AG04450 (cell line): Measurements from ENCODE around the gene TYRO3. TPM values are rescaled to one million over a fixed set of nuclear protein-coding genes. Genes with fewer than 3 reads are reported as not detected.

ENCODE experiments used
- CTCF ChIA-PET: fragments of 300-600, 350-600 bp; formaldehyde crosslinking; extraction: SDS; loops from one replicate; lab custom pipeline; 2022; ENCODE audit warnings: antibody characterized with exemption, inconsistent platforms; lab: Charles Lee
- POLR2A ChIA-PET: fragments of 350-600 bp; formaldehyde crosslinking; extraction: SDS; loops from one replicate; lab custom pipeline; 2021; ENCODE audit warnings: antibody characterized with exemption, inconsistent platforms; lab: Yijun Ruan, JAX
- DNase-seq: peaks from one replicate; pipeline ENCODE4 v3.0.0-alpha.2; 2011; ENCODE audit warnings: low read depth, low spot score
- H3K27ac ChIP-seq: one replicate; pipeline ENCODE4 v1.5.1; 2012; ENCODE audit warnings: low read depth, low read length, control low read depth
- H3K27me3 ChIP-seq: one replicate; pipeline ENCODE4 v1.6.0; 2012; ENCODE audit warnings: low read length; ENCODE audit not compliant: control insufficient read depth, insufficient read depth
- H3K4me3 ChIP-seq: 2 replicates; pipeline ENCODE4 v1.5.1; 2011; ENCODE audit warnings: mild to moderate bottlenecking, low read depth, low read length, control low read depth
- H3K9me3 ChIP-seq: 2 replicates; pipeline ENCODE4 v1.5.1; 2012; ENCODE audit warnings: low read length; ENCODE audit not compliant: control insufficient read depth, insufficient read depth
- CTCF ChIP-seq: IDR thresholded peaks from 2 replicates; pipeline ENCODE4 v1.5.1; 2011; ENCODE audit warnings: low read depth, low read length, control low read depth, inconsistent platforms
- polyA plus RNA-seq: library from polyadenylated mRNA; depleted of rRNA; stranded (reverse); fragments of >200 nt; gene quantifications from 2 replicates; pipeline ENCODE4 v1.2.3, GENCODE V29; 2011

Gene TYRO3
- polyA plus RNA-seq, 1 experiment = 21.0 TPM

- no peak overlapping the region for H3K4me3 ChIP-seq
- CTCF ChIA-PET = no interaction called here
- no peak overlapping the region for H3K27ac ChIP-seq
These were observed 46.5 kb upstream of the TYRO3 start for GRCh38 chr15:41512512-41512939.

GRCh38 chr15:41512940-41513505 lies 46.0 kb upstream of the TYRO3 start:
- no peak for TF ChIP-seq CTCF
- no peak overlapping the region for H3K27ac ChIP-seq
- CTCF ChIA-PET = no interaction called here

More at GRCh38 chr15:41512512-41512939, 46.5 kb upstream of the TYRO3 start:
- POLR2A ChIA-PET = no interaction called here
- peaks cover 6% of the 10 kb centered on the region; the same call in 1 of the 2 replicates for H3K9me3 ChIP-seq
- TF ChIP-seq CTCF = no peak
- no peak for DNase-seq
- peaks cover 42% of the 10 kb centered on the region for H3K27me3 ChIP-seq

GRCh38 chr15:41513506-41514227 lies 45.3 kb upstream of the TYRO3 start, which contains the start of gene LTK:
TSS of gene LTK (minus strand) at chr15:41513827. CDS start at chr15:41513709, 118 bp downstream.
- Histone ChIP-seq H3K27ac (no peak within 1 kb of the TSS), H3K27me3 (peaks cover 37% of the 10 kb centered on the region), H3K9me3 (peaks cover 6% of the 10 kb centered on the region; the same call in 1 of the 2 replicates), H3K4me3 (peak within 1 kb of the TSS; percentile 36)
- no peak for DNase-seq
- ChIA-PET POLR2A (no interaction called here), CTCF (no interaction called here)
- TF ChIP-seq CTCF = no peak

More at GRCh38 chr15:41512940-41513505, 46.0 kb upstream of the TYRO3 start:
- POLR2A ChIA-PET = no interaction called here
- Histone ChIP-seq H3K9me3 (peaks cover 6% of the 10 kb centered on the region; the same call in 1 of the 2 replicates), H3K27me3 (peaks cover 39% of the 10 kb centered on the region), H3K4me3 (peak overlapping the region; percentile 36)
- no peak for DNase-seq

GRCh38 chr15:41517895-41518449 lies 41.0 kb upstream of the TYRO3 start:
- no peaks in the 10 kb centered on the region; the same call in 1 of the 2 replicates for H3K9me3 ChIP-seq
- H3K4me3 ChIP-seq = no peak overlapping the region
- ChIA-PET POLR2A (interaction anchor here (0.5 to 0.6 kb wide), 3 partner anchors 26 to 292 kb away, joined by 3 to 11 read pairs (median 9); partner anchors contain the start of gene RPAP1), CTCF (interaction anchor here (1.1 kb wide), 1 partner anchor 41 kb away, joined by 3 read pairs; no protein-coding TSS in a partner anchor)
- H3K27ac ChIP-seq = no peak overlapping the region
- no peak for DNase-seq
- peaks cover 10% of the 10 kb centered on the region for H3K27me3 ChIP-seq
- no peak for TF ChIP-seq CTCF

GRCh38 chr15:41520636-41521035 lies 38.4 kb upstream of the TYRO3 start:
- ChIA-PET CTCF (interaction anchor here (0.6 kb wide), 1 partner anchor 79 kb away, joined by 3 read pairs; no protein-coding TSS in a partner anchor), POLR2A (no interaction called here)
- H3K9me3 ChIP-seq = no peaks in the 10 kb centered on the region; the same call in 1 of the 2 replicates
- H3K4me3 ChIP-seq = no peak overlapping the region
- H3K27me3 ChIP-seq = no peaks in the 10 kb centered on the region
- no peak for DNase-seq
- H3K27ac ChIP-seq = no peak overlapping the region
- TF ChIP-seq CTCF = no peak
